ENCODE data around the gene PCDH9. TPM values are rescaled to one million over a fixed set of nuclear protein-coding genes. Genes with fewer than 3 reads are reported as not detected.

Gene PCDH9
- total RNA-seq, 1 donor from 2014 or later = 3.7 TPM

- Histone ChIP-seq H3K9me3 (no peaks in the 10 kb centered on the region), H3K27ac (no peak overlapping the region), H3K4me1 (no peaks in the 10 kb centered on the region), H3K4me3 (no peak overlapping the region), H3K36me3 (no peaks in the 10 kb centered on the region), H3K27me3 (no peaks in the 10 kb centered on the region)
- no peak for DNase-seq (ENCODE audit: extremely low spot score in 2 of 2)
- TF ChIP-seq CTCF (IDR thresholded peaks at IDR 0.05) = peak; percentile 44 to 77 (median 68)
- TF ChIP-seq POLR2AphosphoS5 (IDR thresholded peaks at IDR 0.05; ENCODE audit: insufficient read depth in 1 of 2, low read depth in 1 of 2) = no peak
- intact Hi-C loops (cut with DNase I) = no loop called here
Measured at GRCh38 chr13:67238277-67238859, 8.2 kb upstream of the PCDH9 start.

GRCh38 chr13:67235265-67235664, 5.1 kb upstream of the PCDH9 start:
- Histone ChIP-seq H3K36me3 (no peaks in the 10 kb centered on the region), H3K9me3 (no peaks in the 10 kb centered on the region), H3K27me3 (no peaks in the 10 kb centered on the region), H3K4me1 (no peaks in the 10 kb centered on the region), H3K4me3 (no peak overlapping the region), H3K27ac (no peak overlapping the region)
- TF ChIP-seq POLR2A (IDR thresholded peaks at IDR 0.05) = no peak
- no peak for TF ChIP-seq CTCF (IDR thresholded peaks at IDR 0.05)
- TF ChIP-seq POLR2AphosphoS5 (IDR thresholded peaks at IDR 0.05; ENCODE audit: insufficient read depth in 1 of 2, low read depth in 1 of 2) = no peak
- DNase-seq (ENCODE audit: extremely low spot score in 2 of 2) = no peak
- intact Hi-C loops (cut with DNase I) = no loop called here

GRCh38 chr13:67232384-67232783, 2.2 kb upstream of the PCDH9 start:
- intact Hi-C loops (cut with DNase I) = no loop called here
- Histone ChIP-seq H3K9me3 (no peaks in the 10 kb centered on the region), H3K36me3 (no peaks in the 10 kb centered on the region), H3K4me1 (peaks cover 14% of the 10 kb centered on the region), H3K27ac (no peak overlapping the region), H3K27me3 (no peaks in the 10 kb centered on the region), H3K4me3 (no peak overlapping the region)
- DNase-seq (ENCODE audit: extremely low spot score in 2 of 2) = no peak
- TF ChIP-seq POLR2AphosphoS5 (IDR thresholded peaks at IDR 0.05; ENCODE audit: insufficient read depth in 1 of 2, low read depth in 1 of 2) = no peak
- no peak for TF ChIP-seq POLR2A (IDR thresholded peaks at IDR 0.05)
- TF ChIP-seq CTCF (IDR thresholded peaks at IDR 0.05) = no peak

GRCh38 chr13:67231289-67232000, 1.3 kb upstream of the PCDH9 start:
- peak overlapping the region; percentile 83 for H3K27ac ChIP-seq
- intact Hi-C loops (cut with DNase I) = no loop called here

More at GRCh38 chr13:67231289-67232000, 1.3 kb upstream of the PCDH9 start:
- Histone ChIP-seq H3K27me3 (no peaks in the 10 kb centered on the region), H3K9me3 (no peaks in the 10 kb centered on the region), H3K4me1 (peaks cover 14% of the 10 kb centered on the region), H3K4me3 (peak overlapping the region; percentile 68), H3K36me3 (no peaks in the 10 kb centered on the region)
- DNase-seq (ENCODE audit: extremely low spot score in 2 of 2) = no peak
- TF ChIP-seq POLR2AphosphoS5 (IDR thresholded peaks at IDR 0.05; ENCODE audit: insufficient read depth in 1 of 2, low read depth in 1 of 2) (no peak), CTCF (IDR thresholded peaks at IDR 0.05) (no peak)
